Measurements from ENCODE around the gene NMNAT2.

NMNAT2 gene

GRCh38 chr1:183285746-183286145 is 132.4 kb downstream of the NMNAT2 start:
- Histone ChIP-seq H3K4me2 (no peak overlapping the region), H3K4me3 (IDR thresholded peaks at IDR 0.05; ENCODE audit: insufficient read depth, low read depth, low read length) (no peak overlapping the region), H3K79me2 (ENCODE audit: insufficient read depth, low read depth) (no peaks in the 10 kb centered on the region), H3K9ac (no peak overlapping the region), H4K20me1 (ENCODE audit: insufficient read depth) (no peaks in the 10 kb centered on the region), H2AFZ (ENCODE audit: low read depth) (no peak overlapping the region), H3K36me3 (ENCODE audit: insufficient read depth) (no peaks in the 10 kb centered on the region), H3K27ac (no peak overlapping the region), H3K27me3 (ENCODE audit: insufficient read depth, low read depth) (no peaks in the 10 kb centered on the region), H3K4me1 (ENCODE audit: low read depth, poor library complexity, severe bottlenecking) (no peaks in the 10 kb centered on the region)
- no peak for TF ChIP-seq CTCF (conservative IDR thresholded peaks at IDR 0.05; ENCODE audit: low read depth, low read length)

GRCh38 chr1:183285256-183285655 is 132.9 kb downstream of the NMNAT2 start:
- H3K27ac ChIP-seq = no peak overlapping the region
- no peaks in the 10 kb centered on the region for H3K27me3 ChIP-seq (ENCODE audit: insufficient read depth, low read depth)
- H3K79me2 ChIP-seq (ENCODE audit: insufficient read depth, low read depth) = no peaks in the 10 kb centered on the region
- no peak overlapping the region for H3K4me2 ChIP-seq
- H4K20me1 ChIP-seq (ENCODE audit: insufficient read depth) = no peaks in the 10 kb centered on the region
- no peaks in the 10 kb centered on the region for H3K4me1 ChIP-seq (ENCODE audit: low read depth, poor library complexity, severe bottlenecking)
- H3K9ac ChIP-seq = no peak overlapping the region
- H3K4me3 ChIP-seq (IDR thresholded peaks at IDR 0.05; ENCODE audit: insufficient read depth, low read depth, low read length) = no peak overlapping the region
- no peaks in the 10 kb centered on the region for H3K36me3 ChIP-seq (ENCODE audit: insufficient read depth)
- TF ChIP-seq CTCF (conservative IDR thresholded peaks at IDR 0.05; ENCODE audit: low read depth, low read length) = no peak
- no peak overlapping the region for H2AFZ ChIP-seq (ENCODE audit: low read depth)

- no peaks in the 10 kb centered on the region for H3K79me2 ChIP-seq (ENCODE audit: insufficient read depth, low read depth)
- no peak overlapping the region for H3K9ac ChIP-seq
- TF ChIP-seq CTCF (conservative IDR thresholded peaks at IDR 0.05; ENCODE audit: low read depth, low read length) = no peak
- no peak overlapping the region for H3K4me3 ChIP-seq (IDR thresholded peaks at IDR 0.05; ENCODE audit: insufficient read depth, low read depth, low read length)
- H3K27ac ChIP-seq = no peak overlapping the region
- no peaks in the 10 kb centered on the region for H3K4me1 ChIP-seq (ENCODE audit: low read depth, poor library complexity, severe bottlenecking)
- no peaks in the 10 kb centered on the region for H3K36me3 ChIP-seq (ENCODE audit: insufficient read depth)
- H3K27me3 ChIP-seq (ENCODE audit: insufficient read depth, low read depth) = no peaks in the 10 kb centered on the region
- H2AFZ ChIP-seq (ENCODE audit: low read depth) = no peak overlapping the region
- no peaks in the 10 kb centered on the region for H4K20me1 ChIP-seq (ENCODE audit: insufficient read depth)
- no peak overlapping the region for H3K4me2 ChIP-seq
Measured at GRCh38 chr1:183284086-183284485, 134.1 kb downstream of the NMNAT2 start.

GRCh38 chr1:183283286-183283685 is 134.9 kb downstream of the NMNAT2 start:
- H3K36me3 ChIP-seq (ENCODE audit: insufficient read depth) = no peaks in the 10 kb centered on the region
- H4K20me1 ChIP-seq (ENCODE audit: insufficient read depth) = no peaks in the 10 kb centered on the region
- H3K27me3 ChIP-seq (ENCODE audit: insufficient read depth, low read depth) = no peaks in the 10 kb centered on the region
- no peaks in the 10 kb centered on the region for H3K79me2 ChIP-seq (ENCODE audit: insufficient read depth, low read depth)
- H3K4me2 ChIP-seq = no peak overlapping the region
- no peaks in the 10 kb centered on the region for H3K4me1 ChIP-seq (ENCODE audit: low read depth, poor library complexity, severe bottlenecking)
- H3K4me3 ChIP-seq (IDR thresholded peaks at IDR 0.05; ENCODE audit: insufficient read depth, low read depth, low read length) = no peak overlapping the region
- H2AFZ ChIP-seq (ENCODE audit: low read depth) = no peak overlapping the region
- H3K27ac ChIP-seq = no peak overlapping the region
- no peak overlapping the region for H3K9ac ChIP-seq
- no peak for TF ChIP-seq CTCF (conservative IDR thresholded peaks at IDR 0.05; ENCODE audit: low read depth, low read length)

All from KMS-11 (cell line).